Measurements from ENCODE around the gene GPR146. TPM values are rescaled to one million over a fixed set of nuclear protein-coding genes. Genes with fewer than 3 reads are reported as not detected.

GPR146 gene
- total and polyA plus RNA-seq, 9 of the 15 experiments (the other 6 are each of a cell fraction or from before 2014, with no cell fraction given): 0.22 to 3.6 (median 0.64) TPM; not detected in 2

DNA sequence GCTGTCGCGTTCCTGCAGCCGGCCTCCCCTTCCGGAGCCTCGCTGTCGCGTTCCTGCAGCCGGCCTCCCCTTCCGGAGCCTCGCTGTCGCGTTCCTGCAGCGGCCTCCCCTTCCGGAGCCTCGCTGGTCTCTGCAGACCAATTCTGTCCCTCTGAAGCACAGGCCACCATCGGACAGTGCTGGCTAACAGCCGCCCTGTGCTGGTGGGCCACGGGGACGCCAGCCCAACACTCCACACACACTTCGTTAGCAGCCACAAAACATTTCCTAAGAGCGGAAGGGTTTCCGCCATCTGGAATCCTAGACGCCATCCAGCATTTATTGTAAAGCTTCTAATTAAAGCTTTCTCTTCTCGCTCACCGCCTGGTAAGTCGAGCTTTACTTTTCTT is 54.8 kb downstream of the GPR146 start:
- ATAC-seq: no peak
- no peak overlapping the region for H3K4me3 ChIP-seq
- in situ Hi-C loops (cut with MboI) (no loop called here), intact Hi-C loops (cut with micrococcal nuclease) (no loop called here)
- H3K79me2 ChIP-seq (ENCODE audit: control insufficient read depth, insufficient read depth, low read length): peaks cover 2% of the 10 kb centered on the region; the same call in 1 of the 3 replicates
- H2AFZ ChIP-seq (ENCODE audit: low read depth, low read length): no peak overlapping the region
- H3K27me3 ChIP-seq (ENCODE audit: control insufficient read depth in 2 of 2, insufficient read depth in 2 of 2, low read length in 2 of 2): no peaks in the 10 kb centered on the region
- no peaks in the 10 kb centered on the region; the same call in 2 of the 3 replicates for H3K36me3 ChIP-seq (ENCODE audit: control insufficient read depth, insufficient read depth, low read length)
- no peak for DNase-seq (ENCODE audit: extremely low read depth in 1 of 4, low spot score in 3 of 4)
- no peak overlapping the region for H3K9ac ChIP-seq (ENCODE audit: insufficient read depth in 1 of 2, low read depth in 2 of 2, low read length in 2 of 2)
- no peak overlapping the region for H3K4me2 ChIP-seq (ENCODE audit: insufficient read depth, low read length)
- POLR2A ChIA-PET: interaction anchor here (0.7 kb wide), 2 partner anchors 14 to 16 kb away, joined by 3 to 4 read pairs; no protein-coding TSS in a partner anchor
- no peaks in the 10 kb centered on the region for H3K9me3 ChIP-seq (replicated peaks; ENCODE audit: control insufficient read depth, insufficient read depth, low read depth, low read length)
- H4K20me1 ChIP-seq (replicated peaks; ENCODE audit: control insufficient read depth, insufficient read depth, low read length): peaks cover 8% of the 10 kb centered on the region; the same call in 1 of the 2 replicates
- no peaks in the 10 kb centered on the region for H3K9me1 ChIP-seq (ENCODE audit: control insufficient read depth, insufficient read depth, low read length)
- FAIRE-seq: no peak
- H3K27ac ChIP-seq (ENCODE audit: extremely low read depth, low read depth, low read length): no peak overlapping the region
- H3K4me1 ChIP-seq (replicated peaks in 1 of 2; ENCODE audit: control insufficient read depth in 2 of 2, insufficient read depth in 2 of 2, low read length in 2 of 2): peaks cover 5 to 50% of the 10 kb centered on the region in 2 experiments; a peak in 4 of 5 replicates
- no TSS peak for BruUV-seq (replicated peaks)
- CTCF ChIA-PET (ENCODE audit: low intra/inter-chr PET ratio): no interaction called here
- 98% methylated on average over 7 of the region's 26 CpGs for WGBS (ENCODE audit: insufficient coverage, low coverage, missing lambda C conversion rate)
- TF ChIP-seq KAT2B (IDR thresholded peaks at IDR 0.05; ENCODE audit: low read depth, low read length) (no peak), ARID2 (IDR thresholded peaks at IDR 0.05) (no peak), RFX1 (IDR thresholded peaks at IDR 0.05) (no peak), SIRT6 (IDR thresholded peaks at IDR 0.05; ENCODE audit: low read depth, low read length) (no peak)
- TF ChIP-seq, protein P1, sequence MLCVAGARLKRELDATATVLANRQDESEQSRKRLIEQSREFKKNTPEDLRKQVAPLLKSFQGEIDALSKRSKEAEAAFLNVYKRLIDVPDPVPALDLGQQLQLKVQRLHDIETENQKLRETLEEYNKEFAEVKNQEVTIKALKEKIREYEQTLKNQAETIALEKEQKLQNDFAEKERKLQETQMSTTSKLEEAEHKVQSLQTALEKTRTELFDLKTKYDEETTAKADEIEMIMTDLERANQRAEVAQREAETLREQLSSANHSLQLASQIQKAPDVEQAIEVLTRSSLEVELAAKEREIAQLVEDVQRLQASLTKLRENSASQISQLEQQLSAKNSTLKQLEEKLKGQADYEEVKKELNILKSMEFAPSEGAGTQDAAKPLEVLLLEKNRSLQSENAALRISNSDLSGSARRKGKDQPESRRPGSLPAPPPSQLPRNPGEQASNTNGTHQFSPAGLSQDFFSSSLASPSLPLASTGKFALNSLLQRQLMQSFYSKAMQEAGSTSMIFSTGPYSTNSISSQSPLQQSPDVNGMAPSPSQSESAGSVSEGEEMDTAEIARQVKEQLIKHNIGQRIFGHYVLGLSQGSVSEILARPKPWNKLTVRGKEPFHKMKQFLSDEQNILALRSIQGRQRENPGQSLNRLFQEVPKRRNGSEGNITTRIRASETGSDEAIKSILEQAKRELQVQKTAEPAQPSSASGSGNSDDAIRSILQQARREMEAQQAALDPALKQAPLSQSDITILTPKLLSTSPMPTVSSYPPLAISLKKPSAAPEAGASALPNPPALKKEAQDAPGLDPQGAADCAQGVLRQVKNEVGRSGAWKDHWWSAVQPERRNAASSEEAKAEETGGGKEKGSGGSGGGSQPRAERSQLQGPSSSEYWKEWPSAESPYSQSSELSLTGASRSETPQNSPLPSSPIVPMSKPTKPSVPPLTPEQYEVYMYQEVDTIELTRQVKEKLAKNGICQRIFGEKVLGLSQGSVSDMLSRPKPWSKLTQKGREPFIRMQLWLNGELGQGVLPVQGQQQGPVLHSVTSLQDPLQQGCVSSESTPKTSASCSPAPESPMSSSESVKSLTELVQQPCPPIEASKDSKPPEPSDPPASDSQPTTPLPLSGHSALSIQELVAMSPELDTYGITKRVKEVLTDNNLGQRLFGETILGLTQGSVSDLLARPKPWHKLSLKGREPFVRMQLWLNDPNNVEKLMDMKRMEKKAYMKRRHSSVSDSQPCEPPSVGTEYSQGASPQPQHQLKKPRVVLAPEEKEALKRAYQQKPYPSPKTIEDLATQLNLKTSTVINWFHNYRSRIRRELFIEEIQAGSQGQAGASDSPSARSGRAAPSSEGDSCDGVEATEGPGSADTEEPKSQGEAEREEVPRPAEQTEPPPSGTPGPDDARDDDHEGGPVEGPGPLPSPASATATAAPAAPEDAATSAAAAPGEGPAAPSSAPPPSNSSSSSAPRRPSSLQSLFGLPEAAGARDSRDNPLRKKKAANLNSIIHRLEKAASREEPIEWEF (CRISPR knock-in tag; IDR thresholded peaks at IDR 0.05): no peak
- TF ChIP-seq, protein P2, sequence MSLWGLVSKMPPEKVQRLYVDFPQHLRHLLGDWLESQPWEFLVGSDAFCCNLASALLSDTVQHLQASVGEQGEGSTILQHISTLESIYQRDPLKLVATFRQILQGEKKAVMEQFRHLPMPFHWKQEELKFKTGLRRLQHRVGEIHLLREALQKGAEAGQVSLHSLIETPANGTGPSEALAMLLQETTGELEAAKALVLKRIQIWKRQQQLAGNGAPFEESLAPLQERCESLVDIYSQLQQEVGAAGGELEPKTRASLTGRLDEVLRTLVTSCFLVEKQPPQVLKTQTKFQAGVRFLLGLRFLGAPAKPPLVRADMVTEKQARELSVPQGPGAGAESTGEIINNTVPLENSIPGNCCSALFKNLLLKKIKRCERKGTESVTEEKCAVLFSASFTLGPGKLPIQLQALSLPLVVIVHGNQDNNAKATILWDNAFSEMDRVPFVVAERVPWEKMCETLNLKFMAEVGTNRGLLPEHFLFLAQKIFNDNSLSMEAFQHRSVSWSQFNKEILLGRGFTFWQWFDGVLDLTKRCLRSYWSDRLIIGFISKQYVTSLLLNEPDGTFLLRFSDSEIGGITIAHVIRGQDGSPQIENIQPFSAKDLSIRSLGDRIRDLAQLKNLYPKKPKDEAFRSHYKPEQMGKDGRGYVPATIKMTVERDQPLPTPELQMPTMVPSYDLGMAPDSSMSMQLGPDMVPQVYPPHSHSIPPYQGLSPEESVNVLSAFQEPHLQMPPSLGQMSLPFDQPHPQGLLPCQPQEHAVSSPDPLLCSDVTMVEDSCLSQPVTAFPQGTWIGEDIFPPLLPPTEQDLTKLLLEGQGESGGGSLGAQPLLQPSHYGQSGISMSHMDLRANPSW (CRISPR knock-in tag; IDR thresholded peaks at IDR 0.05): no peak
- TF ChIP-seq, protein P3, sequence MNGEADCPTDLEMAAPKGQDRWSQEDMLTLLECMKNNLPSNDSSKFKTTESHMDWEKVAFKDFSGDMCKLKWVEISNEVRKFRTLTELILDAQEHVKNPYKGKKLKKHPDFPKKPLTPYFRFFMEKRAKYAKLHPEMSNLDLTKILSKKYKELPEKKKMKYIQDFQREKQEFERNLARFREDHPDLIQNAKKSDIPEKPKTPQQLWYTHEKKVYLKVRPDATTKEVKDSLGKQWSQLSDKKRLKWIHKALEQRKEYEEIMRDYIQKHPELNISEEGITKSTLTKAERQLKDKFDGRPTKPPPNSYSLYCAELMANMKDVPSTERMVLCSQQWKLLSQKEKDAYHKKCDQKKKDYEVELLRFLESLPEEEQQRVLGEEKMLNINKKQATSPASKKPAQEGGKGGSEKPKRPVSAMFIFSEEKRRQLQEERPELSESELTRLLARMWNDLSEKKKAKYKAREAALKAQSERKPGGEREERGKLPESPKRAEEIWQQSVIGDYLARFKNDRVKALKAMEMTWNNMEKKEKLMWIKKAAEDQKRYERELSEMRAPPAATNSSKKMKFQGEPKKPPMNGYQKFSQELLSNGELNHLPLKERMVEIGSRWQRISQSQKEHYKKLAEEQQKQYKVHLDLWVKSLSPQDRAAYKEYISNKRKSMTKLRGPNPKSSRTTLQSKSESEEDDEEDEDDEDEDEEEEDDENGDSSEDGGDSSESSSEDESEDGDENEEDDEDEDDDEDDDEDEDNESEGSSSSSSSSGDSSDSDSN (IDR thresholded peaks at IDR 0.05; ENCODE audit: borderline replicate concordance in 1 of 2, low read depth in 2 of 2, low read length in 2 of 2): no peak
- TF ChIP-seq, protein P4, sequence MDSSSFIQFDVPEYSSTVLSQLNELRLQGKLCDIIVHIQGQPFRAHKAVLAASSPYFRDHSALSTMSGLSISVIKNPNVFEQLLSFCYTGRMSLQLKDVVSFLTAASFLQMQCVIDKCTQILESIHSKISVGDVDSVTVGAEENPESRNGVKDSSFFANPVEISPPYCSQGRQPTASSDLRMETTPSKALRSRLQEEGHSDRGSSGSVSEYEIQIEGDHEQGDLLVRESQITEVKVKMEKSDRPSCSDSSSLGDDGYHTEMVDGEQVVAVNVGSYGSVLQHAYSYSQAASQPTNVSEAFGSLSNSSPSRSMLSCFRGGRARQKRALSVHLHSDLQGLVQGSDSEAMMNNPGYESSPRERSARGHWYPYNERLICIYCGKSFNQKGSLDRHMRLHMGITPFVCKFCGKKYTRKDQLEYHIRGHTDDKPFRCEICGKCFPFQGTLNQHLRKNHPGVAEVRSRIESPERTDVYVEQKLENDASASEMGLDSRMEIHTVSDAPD (CRISPR knock-in tag; IDR thresholded peaks at IDR 0.05): no peak
- TF ChIP-seq, protein P5, sequence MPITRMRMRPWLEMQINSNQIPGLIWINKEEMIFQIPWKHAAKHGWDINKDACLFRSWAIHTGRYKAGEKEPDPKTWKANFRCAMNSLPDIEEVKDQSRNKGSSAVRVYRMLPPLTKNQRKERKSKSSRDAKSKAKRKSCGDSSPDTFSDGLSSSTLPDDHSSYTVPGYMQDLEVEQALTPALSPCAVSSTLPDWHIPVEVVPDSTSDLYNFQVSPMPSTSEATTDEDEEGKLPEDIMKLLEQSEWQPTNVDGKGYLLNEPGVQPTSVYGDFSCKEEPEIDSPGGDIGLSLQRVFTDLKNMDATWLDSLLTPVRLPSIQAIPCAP (CRISPR knock-in tag; IDR thresholded peaks at IDR 0.05; ENCODE audit: borderline replicate concordance): no peak
